ENCODE measurements around the gene TEN1. TPM values are rescaled to one million over a fixed set of nuclear protein-coding genes. Genes with fewer than 3 reads are reported as not detected.
A peak's percentile ranks its signal among the peaks of the same experiment; 100 is the strongest.

TEN1 gene
- total and polyA plus RNA-seq, 3 experiments from 2014 or later: 15.9 to 21.0 (median 17.3) TPM

DNA sequence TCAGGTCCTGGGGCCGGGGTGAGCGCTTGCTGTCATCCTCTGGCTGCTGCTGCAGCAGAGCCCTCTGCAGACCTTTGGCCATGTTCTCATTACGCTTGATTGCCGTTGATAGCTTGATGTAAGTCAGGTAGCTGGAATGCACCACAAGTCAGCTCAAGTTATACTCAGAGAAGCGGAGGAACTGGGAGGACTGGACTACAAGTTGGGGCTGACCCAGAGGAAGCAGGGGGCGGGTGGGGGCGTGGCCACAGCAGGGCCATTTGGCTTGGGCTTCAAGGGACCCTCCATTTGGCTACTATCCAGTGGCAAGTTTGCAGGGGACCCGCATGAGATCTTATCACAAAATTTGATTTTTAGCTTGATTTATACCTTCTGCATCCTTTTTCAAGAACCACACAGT is 67.0 kb downstream of the TEN1 start:
- POLR2A ChIA-PET: interaction anchor here (0.6 kb wide), 1 partner anchor 293 kb away, joined by 3 read pairs; no protein-coding TSS in a partner anchor

DNA sequence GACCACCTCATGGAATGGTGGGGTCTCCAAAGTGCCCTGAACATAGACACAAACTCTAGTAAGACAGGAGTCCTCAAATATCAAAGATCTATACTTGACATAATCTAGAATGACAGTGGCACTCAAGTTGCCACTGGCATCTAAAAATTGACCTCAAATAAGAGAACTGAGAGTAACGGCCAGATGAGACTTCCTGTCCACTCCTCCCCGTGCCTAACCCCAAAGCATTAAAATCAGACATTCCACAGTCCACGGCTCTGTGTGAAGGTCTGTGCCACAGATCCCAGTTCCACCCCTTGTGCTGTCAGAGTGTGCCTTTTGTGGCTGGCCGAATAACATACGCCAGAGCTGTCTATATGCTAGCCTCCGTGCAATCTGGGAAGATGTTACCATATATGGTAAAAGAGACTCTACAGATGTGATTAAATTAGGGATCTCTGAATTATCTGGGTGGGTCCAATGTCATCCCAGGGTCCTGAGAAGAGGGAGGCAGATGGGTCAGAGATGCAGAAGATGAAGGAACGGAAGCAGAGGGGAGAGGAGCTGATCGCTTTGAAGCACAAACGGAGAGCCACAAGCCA is 69.1 kb downstream of the TEN1 start:
- no peaks in the 10 kb centered on the region for H3K27me3 Mint-ChIP-seq
- ChIA-PET POLR2A (no interaction called here), CTCF (interaction anchor here (0.6 to 1.6 kb wide), 2 partner anchors 34 to 73 kb away, joined by 3 to 4 read pairs; no protein-coding TSS in a partner anchor)
- Histone ChIP-seq H3K4me3 (ENCODE audit: low read length) (no peak overlapping the region), H3K9me3 (ENCODE audit: low read length) (no peaks in the 10 kb centered on the region), H3K36me3 (ENCODE audit: insufficient read depth, low read length) (peaks cover 71% of the 10 kb centered on the region), H3K27me3 (ENCODE audit: insufficient read depth, low read length, poor library complexity, severe bottlenecking) (no peaks in the 10 kb centered on the region), H3K27ac (ENCODE audit: low read depth, low read length) (no peak overlapping the region), H3K4me1 (ENCODE audit: insufficient read depth, low read length) (no peaks in the 10 kb centered on the region)
- H3K9me3 Mint-ChIP-seq: no peaks in the 10 kb centered on the region
- peaks cover 7 to 25% (median 23%) of the 10 kb centered on the region in 3 donors for H3K4me1 Mint-ChIP-seq
- no peak overlapping the region for H3K4me3 Mint-ChIP-seq
- DNase-seq: no peak
- H3K36me3 Mint-ChIP-seq: peaks cover 19 to 90% (median 26%) of the 10 kb centered on the region in 3 donors
- H3K27ac Mint-ChIP-seq: peak overlapping the region in 7 of 8 donors; percentile 1 to 80 (median 54)

More for the DNA sequence above, 67.0 kb downstream of the TEN1 start:
- H3K9me3 ChIP-seq (ENCODE audit: low read length): no peaks in the 10 kb centered on the region
- H3K4me1 ChIP-seq (ENCODE audit: insufficient read depth, low read length): no peaks in the 10 kb centered on the region
- no peaks in the 10 kb centered on the region for H3K27me3 ChIP-seq (ENCODE audit: insufficient read depth, low read length, poor library complexity, severe bottlenecking)
- CTCF ChIA-PET: interaction anchor here (1.0 to 1.5 kb wide), 5 partner anchors 13 to 233 kb away, joined by 3 to 5 read pairs (median 3); no protein-coding TSS in a partner anchor
- Mint-ChIP-seq H3K27ac (peak overlapping the region in 2 of 8 donors; percentile 48 to 61), H3K27me3 (no peaks in the 10 kb centered on the region), H3K4me1 (peaks cover 4 to 22% (median 20%) of the 10 kb centered on the region in 3 donors), H3K36me3 (peaks cover 19 to 92% (median 27%) of the 10 kb centered on the region in 3 donors), H3K9me3 (no peaks in the 10 kb centered on the region), H3K4me3 (no peak overlapping the region)
- no peak overlapping the region for H3K4me3 ChIP-seq (ENCODE audit: low read length)
- DNase-seq: no peak
- peaks cover 83% of the 10 kb centered on the region for H3K36me3 ChIP-seq (ENCODE audit: insufficient read depth, low read length)
- H3K27ac ChIP-seq (ENCODE audit: low read depth, low read length): no peak overlapping the region

DNA sequence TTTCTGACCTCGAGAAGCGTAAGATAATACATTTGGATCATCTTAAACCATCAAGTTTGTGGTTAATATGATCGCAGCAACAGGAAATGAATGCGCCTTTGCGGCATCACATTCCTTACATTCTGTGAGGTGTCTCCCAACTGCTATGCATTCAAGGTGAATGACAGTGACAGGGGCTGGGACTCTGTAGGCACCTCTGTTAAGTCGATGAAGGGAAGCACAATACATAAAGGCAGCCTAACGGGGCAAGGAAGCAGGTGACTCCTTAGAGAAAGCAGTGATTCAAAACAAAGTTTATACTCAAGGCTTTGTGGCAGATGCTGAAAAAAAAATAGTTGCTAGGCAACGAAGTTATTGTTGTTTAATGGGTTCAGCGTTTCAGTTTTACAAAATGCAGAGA is 69.7 kb downstream of the TEN1 start:
- Mint-ChIP-seq H3K4me1 (peaks cover 7 to 29% (median 23%) of the 10 kb centered on the region in 3 donors), H3K9me3 (no peaks in the 10 kb centered on the region), H3K4me3 (no peak overlapping the region), H3K27me3 (no peaks in the 10 kb centered on the region), H3K27ac (peak overlapping the region in 5 of 8 donors; percentile 60 to 87 (median 78)), H3K36me3 (peaks cover 19 to 90% (median 29%) of the 10 kb centered on the region in 3 donors)
- Histone ChIP-seq H3K9me3 (ENCODE audit: low read length) (no peaks in the 10 kb centered on the region), H3K36me3 (ENCODE audit: insufficient read depth, low read length) (peaks cover 71% of the 10 kb centered on the region), H3K27me3 (ENCODE audit: insufficient read depth, low read length, poor library complexity, severe bottlenecking) (no peaks in the 10 kb centered on the region), H3K27ac (ENCODE audit: low read depth, low read length) (no peak overlapping the region), H3K4me1 (ENCODE audit: insufficient read depth, low read length) (no peaks in the 10 kb centered on the region), H3K4me3 (ENCODE audit: low read length) (no peak overlapping the region)
- CTCF ChIA-PET: interaction anchor here (1.0 to 1.2 kb wide), 2 partner anchors 16 to 250 kb away, joined by 3 to 6 read pairs; no protein-coding TSS in a partner anchor
- POLR2A ChIA-PET: interaction anchor here (0.6 kb wide), 1 partner anchor 68 kb away, joined by 3 read pairs; no protein-coding TSS in a partner anchor
- DNase-seq: peak in 2 of 5 donors; percentile 6 to 38

DNA sequence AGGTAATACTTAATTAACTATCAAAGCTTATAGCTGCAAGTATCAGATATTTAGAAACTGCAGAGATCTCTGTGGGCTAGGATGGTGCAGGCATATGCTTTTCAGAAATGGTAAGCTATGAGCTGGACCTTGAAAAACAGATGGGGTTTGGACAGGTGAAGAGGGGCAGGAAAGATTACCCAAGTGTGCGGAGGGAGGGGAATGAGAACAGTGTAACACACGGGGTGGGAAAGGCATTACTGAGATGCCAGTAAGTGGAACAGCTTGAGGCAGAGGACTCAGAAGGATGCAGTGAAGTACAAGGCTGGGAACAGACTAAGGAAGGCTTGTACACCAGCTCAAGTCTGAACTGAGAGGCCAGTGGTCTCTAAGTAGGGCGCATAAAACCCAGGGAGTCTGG is 70.2 kb downstream of the TEN1 start:
- Histone ChIP-seq H3K4me3 (ENCODE audit: low read length) (no peak overlapping the region), H3K27ac (ENCODE audit: low read depth, low read length) (no peak overlapping the region), H3K4me1 (ENCODE audit: insufficient read depth, low read length) (no peaks in the 10 kb centered on the region), H3K9me3 (ENCODE audit: low read length) (no peaks in the 10 kb centered on the region), H3K36me3 (ENCODE audit: insufficient read depth, low read length) (peaks cover 70% of the 10 kb centered on the region), H3K27me3 (ENCODE audit: insufficient read depth, low read length, poor library complexity, severe bottlenecking) (no peaks in the 10 kb centered on the region)
- H3K9me3 Mint-ChIP-seq: no peaks in the 10 kb centered on the region
- POLR2A ChIA-PET: interaction anchor here (0.6 kb wide), 1 partner anchor 69 kb away, joined by 3 read pairs; no protein-coding TSS in a partner anchor
- peak overlapping the region in 7 of 8 donors; percentile 7 to 89 (median 75) for H3K27ac Mint-ChIP-seq
- H3K4me1 Mint-ChIP-seq: peaks cover 7 to 33% (median 23%) of the 10 kb centered on the region in 3 donors
- CTCF ChIA-PET: interaction anchor here (1.0 to 1.2 kb wide), 2 partner anchors 15 to 249 kb away, joined by 3 to 6 read pairs; no protein-coding TSS in a partner anchor
- peaks cover 19 to 90% (median 25%) of the 10 kb centered on the region in 3 donors for H3K36me3 Mint-ChIP-seq
- H3K27me3 Mint-ChIP-seq: no peaks in the 10 kb centered on the region
- no peak overlapping the region for H3K4me3 Mint-ChIP-seq
- no peak for DNase-seq

DNA sequence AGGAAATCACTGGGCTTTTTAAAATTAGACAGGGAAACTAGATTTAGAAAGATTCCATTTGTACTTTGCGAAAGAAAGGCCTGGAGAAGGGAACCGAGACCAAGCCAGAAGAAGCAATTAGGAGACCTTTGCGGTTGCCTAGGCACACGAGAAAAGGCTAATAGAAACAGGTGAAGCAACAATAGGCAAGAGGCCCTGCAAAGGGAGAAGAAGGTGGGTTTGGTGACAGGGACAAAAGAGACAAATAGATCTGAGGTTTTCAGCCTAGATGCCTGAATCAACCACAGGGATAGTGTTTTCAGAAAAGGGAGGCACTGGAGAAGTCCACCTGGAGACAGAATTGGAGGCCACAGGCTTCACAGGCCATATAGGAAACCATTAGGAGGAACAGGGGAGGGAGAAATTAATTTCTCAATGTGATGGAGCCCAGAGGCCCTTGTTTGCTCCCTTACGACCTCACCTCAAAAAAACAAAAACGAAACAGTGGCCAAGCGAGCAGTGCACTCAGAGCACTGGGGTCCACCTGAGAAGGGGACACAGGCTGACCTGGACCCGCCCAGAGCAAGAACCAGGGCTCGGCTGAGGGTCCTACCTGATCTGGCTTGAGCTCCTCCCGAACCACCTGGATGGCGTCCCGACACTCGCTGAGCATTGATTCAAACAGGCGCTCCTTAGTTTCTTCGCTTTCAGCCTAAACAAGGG is 70.9 kb downstream of the TEN1 start:
- H3K36me3 ChIP-seq (ENCODE audit: insufficient read depth, low read length): peaks cover 63% of the 10 kb centered on the region
- no peaks in the 10 kb centered on the region for H3K4me1 ChIP-seq (ENCODE audit: insufficient read depth, low read length)
- no peak for DNase-seq
- Mint-ChIP-seq H3K4me1 (peaks cover 7 to 33% (median 23%) of the 10 kb centered on the region in 3 donors), H3K9me3 (no peaks in the 10 kb centered on the region), H3K36me3 (peaks cover 19 to 86% (median 25%) of the 10 kb centered on the region in 3 donors), H3K27me3 (no peaks in the 10 kb centered on the region), H3K4me3 (no peak overlapping the region), H3K27ac (peak overlapping the region in 3 of 8 donors; percentile 42 to 80 (median 46))
- ChIA-PET CTCF (interaction anchor here (1.1 to 1.4 kb wide), 3 partner anchors 14 to 58 kb away, joined by 3 to 6 read pairs (median 4); no protein-coding TSS in a partner anchor), POLR2A (no interaction called here)
- no peak overlapping the region for H3K27ac ChIP-seq (ENCODE audit: low read depth, low read length)
- no peak overlapping the region for H3K4me3 ChIP-seq (ENCODE audit: low read length)
- H3K9me3 ChIP-seq (ENCODE audit: low read length): no peaks in the 10 kb centered on the region
- no peaks in the 10 kb centered on the region for H3K27me3 ChIP-seq (ENCODE audit: insufficient read depth, low read length, poor library complexity, severe bottlenecking)

Other genes starting within 250 kb of the TEN1 start
- gene GALK1, start 214.0 kb upstream of the TEN1 start, total RNA-seq: 10 to 100 TPM; 33.2 to 39.7 TPM
- gene GALK1, start 214.0 kb upstream of the TEN1 start, polyA plus RNA-seq: 19.7 TPM
- gene UNK, start 194.4 kb upstream of the TEN1 start, total RNA-seq: 10 to 100 TPM; 24.4 to 29.3 TPM
- 32.8 TPM for gene UNK, start 194.4 kb upstream of the TEN1 start, polyA plus RNA-seq
- 100 to 1,000 TPM; 143 to 154 TPM for gene UNC13D, start 134.8 kb upstream of the TEN1 start, total RNA-seq
- 90.3 TPM for gene UNC13D, start 134.8 kb upstream of the TEN1 start, polyA plus RNA-seq
- 10 to 100 TPM; 47.5 to 53.2 TPM for gene WBP2, start 123.9 kb upstream of the TEN1 start, total RNA-seq
- gene WBP2, start 123.9 kb upstream of the TEN1 start, polyA plus RNA-seq: 129 TPM
- 10 to 100 TPM; 12.6 to 14.1 TPM for gene TRIM47, start 100.7 kb upstream of the TEN1 start, total RNA-seq
- 17.6 TPM for gene TRIM47, start 100.7 kb upstream of the TEN1 start, polyA plus RNA-seq
- gene TRIM65, start 82.3 kb upstream of the TEN1 start, total RNA-seq: 10 to 100 TPM; 34.9 to 35.4 TPM
- gene TRIM65, start 82.3 kb upstream of the TEN1 start, polyA plus RNA-seq: 28.1 TPM
- 100 to 1,000 TPM; 171 to 180 TPM for gene MRPL38, start 74.4 kb upstream of the TEN1 start, total RNA-seq
- 73.1 TPM for gene MRPL38, start 74.4 kb upstream of the TEN1 start, polyA plus RNA-seq
- 10 to 100 TPM; 22.6 to 23.8 TPM for gene FBF1, start 38.2 kb upstream of the TEN1 start, total RNA-seq
- gene FBF1, start 38.2 kb upstream of the TEN1 start, polyA plus RNA-seq: 5.7 TPM
- 10 to 100 TPM; 35.1 to 36.1 TPM for gene ACOX1, start 74 bp upstream of the TEN1 start, total RNA-seq
- gene ACOX1, start 74 bp upstream of the TEN1 start, polyA plus RNA-seq: 15.8 TPM
- gene CDK3, start 21.6 kb downstream of the TEN1 start, total RNA-seq: 1 to 10 TPM; 5.0 to 5.5 TPM
- gene CDK3, start 21.6 kb downstream of the TEN1 start, polyA plus RNA-seq: not detected
- under 1 TPM; 0.07 to 0.11 TPM for gene EVPL, start 48.1 kb downstream of the TEN1 start, total RNA-seq
- not detected for gene EVPL, start 48.1 kb downstream of the TEN1 start, polyA plus RNA-seq
- 100 to 1,000 TPM; 120 to 123 TPM for gene SRP68, start 93.3 kb downstream of the TEN1 start, total RNA-seq
- 80.4 TPM for gene SRP68, start 93.3 kb downstream of the TEN1 start, polyA plus RNA-seq
- gene GALR2, start 95.5 kb downstream of the TEN1 start, total RNA-seq: 1 to 10 TPM; 2.7 to 3.1 TPM
- gene GALR2, start 95.5 kb downstream of the TEN1 start, polyA plus RNA-seq: not detected
- gene ZACN, start 99.9 kb downstream of the TEN1 start, total RNA-seq: 1 to 10 TPM; 2.8 to 3.0 TPM
- 4.1 TPM for gene ZACN, start 99.9 kb downstream of the TEN1 start, polyA plus RNA-seq
- 100 to 1,000 TPM; 105 to 109 TPM for gene EXOC7, start 124.5 kb downstream of the TEN1 start, total RNA-seq
- gene EXOC7, start 124.5 kb downstream of the TEN1 start, polyA plus RNA-seq: 69.3 TPM
- under 1 TPM; 0.64 to 0.94 TPM for gene FOXJ1, start 162.0 kb downstream of the TEN1 start, total RNA-seq
- gene FOXJ1, start 162.0 kb downstream of the TEN1 start, polyA plus RNA-seq: 0.68 TPM